DMS153 treated with DMSO at 0.1 percent for 48 hours (cell line): ENCODE measurements around the gene MACROD2.

Experiments
- DNase-seq: peaks from one replicate; lab custom pipeline; 2025; ENCODE audit not compliant: unreplicated experiment; lab: John Stamatoyannopoulos, UW

Gene MACROD2

GRCh38 chr20:15740046-15740775, 1744.9 kb downstream of the MACROD2 start:
- DNase-seq = no peak

- DNase-seq = no peak
These were observed 1746.8 kb downstream of the MACROD2 start for GRCh38 chr20:15742087-15742486.

GRCh38 chr20:15742627-15743026, 1747.3 kb downstream of the MACROD2 start:
- no peak for DNase-seq

GRCh38 chr20:15756002-15756753, 1760.9 kb downstream of the MACROD2 start:
- no peak for DNase-seq

- no peak for DNase-seq
These were observed 1761.4 kb downstream of the MACROD2 start for GRCh38 chr20:15756754-15757115.

- no peak for DNase-seq
These were observed 1764.3 kb downstream of the MACROD2 start for GRCh38 chr20:15759594-15759993.

GRCh38 chr20:15760001-15760621, 1764.8 kb downstream of the MACROD2 start:
- DNase-seq = no peak

- DNase-seq = no peak
These were observed 1768.0 kb downstream of the MACROD2 start for GRCh38 chr20:15763366-15763765.

GRCh38 chr20:15767586-15767985, 1772.3 kb downstream of the MACROD2 start:
- no peak for DNase-seq

- DNase-seq = no peak
These were observed 1772.9 kb downstream of the MACROD2 start for GRCh38 chr20:15767999-15768741.

- no peak for DNase-seq
These were observed 1777.5 kb downstream of the MACROD2 start for GRCh38 chr20:15772826-15773225.

GRCh38 chr20:15774926-15775325, 1779.6 kb downstream of the MACROD2 start:
- DNase-seq = no peak

GRCh38 chr20:15776770-15777466, 1781.6 kb downstream of the MACROD2 start:
- DNase-seq = no peak

GRCh38 chr20:15784020-15784419, 1788.7 kb downstream of the MACROD2 start:
- DNase-seq = no peak

- no peak for DNase-seq
These were observed 1793.8 kb downstream of the MACROD2 start for GRCh38 chr20:15789079-15789478.

GRCh38 chr20:15792855-15793254, 1797.5 kb downstream of the MACROD2 start:
- DNase-seq = no peak

- no peak for DNase-seq
These were observed 1799.1 kb downstream of the MACROD2 start for GRCh38 chr20:15794409-15794808.

GRCh38 chr20:15795305-15796019, 1800.1 kb downstream of the MACROD2 start:
- no peak for DNase-seq

GRCh38 chr20:15799871-15800270, 1804.6 kb downstream of the MACROD2 start:
- DNase-seq = no peak

GRCh38 chr20:15802020-15802419, 1806.7 kb downstream of the MACROD2 start:
- DNase-seq = no peak
